Right lobe of liver (tissue), 4 donors: ENCODE measurements around the gene RNASEH2A.

Source experiments
- CTCF ChIP-seq, 4 donors: fragments of 200-600 bp in 3 of 4; fragments of 450-650 bp in 1 of 4; IDR thresholded peaks; one replicate each; pipeline versions ENCODE4 v1.5.1 to v1.8.0; 2016 to 2022; ENCODE audit warnings: antibody characterized with exemption in 4 of 4, mild to moderate bottlenecking in 2 of 4
- POLR2A ChIP-seq: fragments of 450-650 bp; IDR thresholded peaks from one replicate; pipeline ENCODE4 v1.6.1; 2017; ENCODE audit warnings: antibody characterized with exemption, mild to moderate bottlenecking
- donor health status: DM: no; HTN: no; CAD: no.
- donor health status: DM: no; HTN: no; CAD: no.
- donor health status: DM: no; HTN: yes; CAD: no.

- TF ChIP-seq CTCF (IDR thresholded peaks at IDR 0.05), result no peak
- peak; percentile 95 for TF ChIP-seq POLR2A
Observed at GRCh38 chr19:12789904-12790619, 16.3 kb upstream of the RNASEH2A start.
